ENCODE results near the gene FANCM.

- TF ChIP-seq EZH2 (IDR thresholded peaks at IDR 0.05; ENCODE audit: low read depth, unreplicated experiment) (no peak), CTCF (conservative IDR thresholded peaks at IDR 0.05; ENCODE audit: low read depth in 2 of 2) (no peak), CREB1 (CRISPR knock-in tag; IDR thresholded peaks at IDR 0.05; ENCODE audit: low read depth) (no peak), REST (IDR thresholded peaks at IDR 0.05; ENCODE audit: unreplicated experiment) (no peak), POLR2AphosphoS5 (IDR thresholded peaks at IDR 0.05; ENCODE audit: low read depth) (no peak)
Measured at GRCh38 chr14:45096218-45096617, 39.5 kb upstream of the FANCM start.

Measured in GM23338 (cell line).